Panc1 (cell line): ENCODE results near the gene RAI1.

Source experiments
- REST ChIP-seq, 2 experiments: IDR thresholded peaks; 2 replicates each; pipeline ENCODE4 v1.6.1; 2011 to 2012; ENCODE audit warnings: low read depth in 2 of 2, control low read depth in 1 of 2, low read length in 1 of 2, mild to moderate bottlenecking in 1 of 2, moderate library complexity in 1 of 2; ENCODE audit not compliant: insufficient read depth in 1 of 2
- TF ChIP-seq, protein P1 (sequence below): fragments of 450-650 bp; IDR thresholded peaks from 2 replicates; pipeline ENCODE4 v1.5.1; 2017; ENCODE audit warnings: mild to moderate bottlenecking

- TF ChIP-seq, protein P1, sequence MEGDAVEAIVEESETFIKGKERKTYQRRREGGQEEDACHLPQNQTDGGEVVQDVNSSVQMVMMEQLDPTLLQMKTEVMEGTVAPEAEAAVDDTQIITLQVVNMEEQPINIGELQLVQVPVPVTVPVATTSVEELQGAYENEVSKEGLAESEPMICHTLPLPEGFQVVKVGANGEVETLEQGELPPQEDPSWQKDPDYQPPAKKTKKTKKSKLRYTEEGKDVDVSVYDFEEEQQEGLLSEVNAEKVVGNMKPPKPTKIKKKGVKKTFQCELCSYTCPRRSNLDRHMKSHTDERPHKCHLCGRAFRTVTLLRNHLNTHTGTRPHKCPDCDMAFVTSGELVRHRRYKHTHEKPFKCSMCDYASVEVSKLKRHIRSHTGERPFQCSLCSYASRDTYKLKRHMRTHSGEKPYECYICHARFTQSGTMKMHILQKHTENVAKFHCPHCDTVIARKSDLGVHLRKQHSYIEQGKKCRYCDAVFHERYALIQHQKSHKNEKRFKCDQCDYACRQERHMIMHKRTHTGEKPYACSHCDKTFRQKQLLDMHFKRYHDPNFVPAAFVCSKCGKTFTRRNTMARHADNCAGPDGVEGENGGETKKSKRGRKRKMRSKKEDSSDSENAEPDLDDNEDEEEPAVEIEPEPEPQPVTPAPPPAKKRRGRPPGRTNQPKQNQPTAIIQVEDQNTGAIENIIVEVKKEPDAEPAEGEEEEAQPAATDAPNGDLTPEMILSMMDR, result no peak
- no peak for TF ChIP-seq REST (IDR thresholded peaks at IDR 0.05; ENCODE audit: insufficient read depth in 1 of 2, low read depth in 2 of 2, low read length in 1 of 2)
Measured at GRCh38 chr17:17737961-17738894, 57.0 kb downstream of the RAI1 start.
